Neural progenitor cell (in vitro differentiated cells): ENCODE measurements around the gene SSC5D. TPM values are rescaled to one million over a fixed set of nuclear protein-coding genes. Genes with fewer than 3 reads are reported as not detected.

Experiments used
- DNase-seq: peaks from one replicate; pipeline ENCODE4 v3.0.0-alpha.2; 2016; ENCODE audit warnings: low spot score
- H2AFZ ChIP-seq: fragments of 200-600 bp; sonication (generic); replicated peaks from 2 replicates; pipeline ENCODE4 v1.6.1; 2016; ENCODE audit warnings: antibody characterized with exemption
- H3F3A ChIP-seq: fragments of 200-600 bp; sonication (generic); 2 replicates; pipeline ENCODE4 v1.6.1; 2016; ENCODE audit warnings: antibody characterized with exemption, low read depth
- H3K27ac ChIP-seq: fragments of 200-600 bp; sonication (generic); 2 replicates; pipeline ENCODE4 v1.5.1; 2016; ENCODE audit warnings: mild to moderate bottlenecking
- H3K27me3 ChIP-seq: fragments of 200-600 bp; sonication (generic); 2 replicates; pipeline ENCODE4 v1.6.1; 2016; ENCODE audit warnings: mild to moderate bottlenecking, moderate library complexity
- H3K36me3 ChIP-seq: fragments of 200-600 bp; sonication (generic); 2 replicates; pipeline ENCODE4 v1.5.1; 2016
- H3K4me1 ChIP-seq: fragments of 200-600 bp; sonication (generic); 2 replicates; pipeline ENCODE4 v1.6.1; 2016; ENCODE audit warnings: mixed run types
- H3K4me2 ChIP-seq: fragments of 200-600 bp; sonication (generic); 2 replicates; pipeline ENCODE4 v1.6.1; 2016
- H3K4me3 ChIP-seq: fragments of 200-600 bp; sonication (generic); 2 replicates; pipeline ENCODE4 v1.5.1; 2016
- H3K79me2 ChIP-seq: fragments of 200-600 bp; sonication (generic); 2 replicates; pipeline ENCODE4 v1.6.1; 2016; ENCODE audit warnings: low read depth
- H3K9ac ChIP-seq: fragments of 200-600 bp; sonication (generic); 2 replicates; pipeline ENCODE4 v1.6.1; 2016
- H3K9me3 ChIP-seq: fragments of 200-600 bp; sonication (generic); 2 replicates; pipeline ENCODE4 v1.5.1; 2016; ENCODE audit warnings: low read depth
- H4K20me1 ChIP-seq: fragments of 200-600 bp; sonication (generic); 2 replicates; pipeline ENCODE4 v1.6.1; 2016; ENCODE audit warnings: low read depth
- H3K27ac Mint-ChIP-seq: 3 replicates; pipeline ENCODE4 v1.8.0; 2021; ENCODE audit warnings: mixed read lengths
- H3K27me3 Mint-ChIP-seq: 2 replicates; pipeline ENCODE4 v1.8.0; 2022; ENCODE audit warnings: low read depth, mild to moderate bottlenecking, inconsistent platforms, moderate library complexity, mixed read lengths; ENCODE audit not compliant: insufficient read depth
- H3K36me3 Mint-ChIP-seq: 3 replicates; pipeline ENCODE4 v1.8.0; 2021; ENCODE audit warnings: mixed read lengths
- H3K4me1 Mint-ChIP-seq: 3 replicates; pipeline ENCODE4 v1.8.0; 2021; ENCODE audit warnings: mixed read lengths
- H3K4me3 Mint-ChIP-seq: 3 replicates; pipeline ENCODE4 v1.8.0; 2021; ENCODE audit warnings: mild to moderate bottlenecking, moderate library complexity, mixed read lengths
- H3K9me3 Mint-ChIP-seq: 3 replicates; pipeline ENCODE4 v1.8.0; 2020; ENCODE audit warnings: mixed read lengths
- EZH2 ChIP-seq: fragments of 200-600 bp; sonication (generic); IDR thresholded peaks from 2 replicates; pipeline ENCODE4 v1.6.1; 2017; ENCODE audit warnings: antibody characterized with exemption, mild to moderate bottlenecking, moderate library complexity
- EZH2phosphoT487 ChIP-seq: fragments of 200-600 bp; sonication (generic); IDR thresholded peaks from 2 replicates; pipeline ENCODE4 v1.6.1; 2017; ENCODE audit warnings: antibody characterized with exemption
- total RNA-seq: library from RNA; depleted of rRNA; stranded (reverse); fragments of >200 nt; gene quantifications from 2 replicates; pipeline ENCODE4 v1.2.3, GENCODE V29; 2015; ENCODE audit warnings: low replicate concordance
- TF ChIP-seq, protein P1 (sequence below): fragments of 200-600 bp; sonication (generic); IDR thresholded peaks from 2 replicates; pipeline ENCODE4 v1.5.1; 2017; ENCODE audit warnings: antibody characterized with exemption, mild to moderate bottlenecking

The SSC5D gene
- total RNA-seq, 1 donor from 2014 or later, result not detected

DNA sequence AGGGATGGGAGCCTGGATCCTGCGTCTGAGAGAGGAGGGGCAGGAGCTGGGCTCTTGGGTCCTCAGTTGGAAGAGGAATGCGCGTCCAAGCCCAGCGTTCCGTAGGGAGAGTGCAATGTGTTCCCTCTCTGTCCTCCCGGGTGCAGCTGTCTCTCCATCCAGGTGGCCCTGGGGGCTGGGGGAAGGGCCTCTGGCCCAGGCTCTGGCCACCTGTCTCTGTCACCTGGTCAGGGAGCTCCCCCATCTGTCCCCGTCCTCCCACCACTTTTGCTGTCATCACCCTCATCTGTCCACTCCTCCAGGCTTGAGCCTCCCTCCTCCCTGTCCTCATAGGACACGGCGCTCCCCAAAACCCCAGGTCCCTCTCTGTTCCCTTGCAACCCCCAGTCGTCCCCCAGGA lies 52.4 kb downstream of the SSC5D start:
- no peaks in the 10 kb centered on the region for H4K20me1 ChIP-seq
- no peak for DNase-seq
- no peaks in the 10 kb centered on the region for H3K9me3 ChIP-seq
- no peak overlapping the region for H3K4me3 Mint-ChIP-seq
- no peak overlapping the region for H3K27ac ChIP-seq
- H3K27ac Mint-ChIP-seq, result no peak overlapping the region
- H3K36me3 Mint-ChIP-seq, result peaks cover 3% of the 10 kb centered on the region
- H3K9me3 Mint-ChIP-seq, result peaks cover 8% of the 10 kb centered on the region
- peaks cover 18% of the 10 kb centered on the region for H3F3A ChIP-seq
- H3K4me2 ChIP-seq, result no peak overlapping the region
- no peaks in the 10 kb centered on the region for H3K79me2 ChIP-seq
- peaks cover 16% of the 10 kb centered on the region for H3K27me3 Mint-ChIP-seq
- no peak overlapping the region for H2AFZ ChIP-seq
- TF ChIP-seq EZH2phosphoT487, result no peak
- no peak for TF ChIP-seq EZH2
- TF ChIP-seq, protein P1, sequence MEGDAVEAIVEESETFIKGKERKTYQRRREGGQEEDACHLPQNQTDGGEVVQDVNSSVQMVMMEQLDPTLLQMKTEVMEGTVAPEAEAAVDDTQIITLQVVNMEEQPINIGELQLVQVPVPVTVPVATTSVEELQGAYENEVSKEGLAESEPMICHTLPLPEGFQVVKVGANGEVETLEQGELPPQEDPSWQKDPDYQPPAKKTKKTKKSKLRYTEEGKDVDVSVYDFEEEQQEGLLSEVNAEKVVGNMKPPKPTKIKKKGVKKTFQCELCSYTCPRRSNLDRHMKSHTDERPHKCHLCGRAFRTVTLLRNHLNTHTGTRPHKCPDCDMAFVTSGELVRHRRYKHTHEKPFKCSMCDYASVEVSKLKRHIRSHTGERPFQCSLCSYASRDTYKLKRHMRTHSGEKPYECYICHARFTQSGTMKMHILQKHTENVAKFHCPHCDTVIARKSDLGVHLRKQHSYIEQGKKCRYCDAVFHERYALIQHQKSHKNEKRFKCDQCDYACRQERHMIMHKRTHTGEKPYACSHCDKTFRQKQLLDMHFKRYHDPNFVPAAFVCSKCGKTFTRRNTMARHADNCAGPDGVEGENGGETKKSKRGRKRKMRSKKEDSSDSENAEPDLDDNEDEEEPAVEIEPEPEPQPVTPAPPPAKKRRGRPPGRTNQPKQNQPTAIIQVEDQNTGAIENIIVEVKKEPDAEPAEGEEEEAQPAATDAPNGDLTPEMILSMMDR, result no peak
- no peaks in the 10 kb centered on the region for H3K36me3 ChIP-seq
- H3K4me1 Mint-ChIP-seq, result peaks cover 9% of the 10 kb centered on the region
- peaks cover 20% of the 10 kb centered on the region for H3K4me1 ChIP-seq
- no peak overlapping the region for H3K4me3 ChIP-seq
- H3K9ac ChIP-seq, result no peak overlapping the region
- no peaks in the 10 kb centered on the region for H3K27me3 ChIP-seq

DNA sequence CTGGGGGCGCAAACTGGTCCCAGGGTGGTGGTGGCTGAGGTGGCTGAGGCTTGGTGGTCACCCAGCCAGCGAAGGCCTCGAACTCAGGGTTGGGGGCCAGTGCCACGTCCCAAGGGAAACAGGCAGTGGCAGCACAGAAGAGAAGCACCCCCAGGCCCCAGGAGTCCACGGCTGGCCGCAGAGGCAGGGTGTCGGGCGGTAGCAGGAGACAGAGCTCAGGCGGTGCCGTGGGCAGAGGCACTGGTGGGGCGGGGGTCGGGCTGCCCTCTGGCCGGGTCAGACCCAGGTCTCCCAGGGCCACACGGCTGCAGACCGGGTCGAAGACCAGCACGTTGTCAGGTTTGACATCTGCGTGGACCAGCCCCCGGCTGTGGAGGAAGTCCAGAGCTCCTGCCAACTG lies 52.9 kb downstream of the SSC5D start:
- Mint-ChIP-seq H3K9me3 (peaks cover 8% of the 10 kb centered on the region), H3K36me3 (peaks cover 3% of the 10 kb centered on the region), H3K4me3 (no peak overlapping the region), H3K4me1 (peaks cover 13% of the 10 kb centered on the region), H3K27ac (no peak overlapping the region), H3K27me3 (peaks cover 16% of the 10 kb centered on the region)
- Histone ChIP-seq H3K4me2 (no peak overlapping the region), H3K9me3 (no peaks in the 10 kb centered on the region), H3K27me3 (no peaks in the 10 kb centered on the region), H3F3A (peaks cover 18% of the 10 kb centered on the region), H2AFZ (no peak overlapping the region), H3K9ac (no peak overlapping the region), H3K36me3 (no peaks in the 10 kb centered on the region), H3K79me2 (no peaks in the 10 kb centered on the region), H4K20me1 (no peaks in the 10 kb centered on the region), H3K4me1 (peaks cover 22% of the 10 kb centered on the region), H3K27ac (no peak overlapping the region), H3K4me3 (no peak overlapping the region)
- DNase-seq, result no peak
- TF ChIP-seq EZH2 (no peak), EZH2phosphoT487 (no peak)
- TF ChIP-seq, protein P1, result no peak

DNA sequence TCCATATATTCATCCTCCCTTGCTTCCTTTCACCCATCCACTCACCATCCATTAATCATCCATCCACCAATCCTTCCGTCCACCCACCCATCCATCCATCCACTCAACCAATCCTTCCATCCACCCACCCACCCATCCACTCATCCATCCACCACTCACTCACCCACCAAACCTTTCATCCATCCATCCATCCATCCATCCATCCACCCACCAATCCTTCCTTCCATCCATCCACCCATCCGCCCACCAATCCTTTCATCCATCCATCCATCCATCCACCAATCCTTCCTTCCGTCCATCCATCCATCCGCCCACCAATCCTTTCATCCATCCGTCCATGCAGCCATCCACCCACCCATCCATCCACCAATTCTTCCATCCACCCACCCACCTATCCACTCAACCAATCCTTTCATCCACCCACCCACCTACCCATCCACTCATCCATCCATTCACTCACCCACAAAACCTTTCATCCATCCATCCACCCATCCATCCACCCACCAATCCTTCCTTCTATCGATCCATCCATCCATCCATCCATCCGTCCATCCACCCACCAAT lies 54.1 kb downstream of the SSC5D start:
- no peaks in the 10 kb centered on the region for H3K36me3 ChIP-seq
- H3K4me3 ChIP-seq, result no peak overlapping the region
- H2AFZ ChIP-seq, result no peak overlapping the region
- no peak for DNase-seq
- H4K20me1 ChIP-seq, result no peaks in the 10 kb centered on the region
- Mint-ChIP-seq H3K27ac (no peak overlapping the region), H3K27me3 (peaks cover 14% of the 10 kb centered on the region), H3K4me1 (peaks cover 17% of the 10 kb centered on the region), H3K36me3 (peaks cover 3% of the 10 kb centered on the region), H3K4me3 (peak overlapping the region; percentile 9), H3K9me3 (peaks cover 8% of the 10 kb centered on the region)
- no peaks in the 10 kb centered on the region for H3K27me3 ChIP-seq
- H3K9ac ChIP-seq, result no peak overlapping the region
- peaks cover 31% of the 10 kb centered on the region for H3K4me1 ChIP-seq
- H3K4me2 ChIP-seq, result no peak overlapping the region
- TF ChIP-seq, protein P1, result no peak
- no peak for TF ChIP-seq EZH2phosphoT487
- H3K79me2 ChIP-seq, result no peaks in the 10 kb centered on the region
- no peaks in the 10 kb centered on the region for H3K9me3 ChIP-seq
- no peak overlapping the region for H3K27ac ChIP-seq
- H3F3A ChIP-seq, result peaks cover 22% of the 10 kb centered on the region
